SK-N-SH treated with all-trans-retinoic acid at 6 μM for 48 hours (cell line): ENCODE measurements around the gene SORL1.

Experiments used
- ARNTL ChIP-seq: fragments of 450-650 bp; formaldehyde crosslinking; IDR thresholded peaks from 2 replicates; pipeline ENCODE4 v1.5.0; 2020; ENCODE audit warnings: low read depth, mild to moderate bottlenecking, moderate library complexity, borderline replicate concordance
- BACH2 ChIP-seq: fragments of 250-450 bp; sonication (Bioruptor Pico); IDR thresholded peaks from 2 replicates; pipeline ENCODE4 v1.9.0; 2021; ENCODE audit warnings: mild to moderate bottlenecking, borderline replicate concordance
- ESRRG ChIP-seq: fragments of 250-450 bp; sonication (Bioruptor Pico); IDR thresholded peaks from 2 replicates; pipeline ENCODE4 v1.6.1; 2021; ENCODE audit warnings: mild to moderate bottlenecking
- ISL1 ChIP-seq: fragments of 250-450 bp; sonication (Bioruptor Pico); IDR thresholded peaks from 2 replicates; pipeline ENCODE4 v2.1.2; 2022; ENCODE audit warnings: mild to moderate bottlenecking, moderate library complexity
- OSR1 ChIP-seq: fragments of 250-450 bp; sonication (Bioruptor Pico); IDR thresholded peaks from 2 replicates; pipeline ENCODE4 v1.8.0; 2022; ENCODE audit warnings: moderate library complexity, mild to moderate bottlenecking, inconsistent platforms
- PPARA ChIP-seq: fragments of 250-450 bp; sonication (Bioruptor Pico); IDR thresholded peaks from 2 replicates; pipeline ENCODE4 v1.5.0; 2020; ENCODE audit warnings: mild to moderate bottlenecking, borderline replicate concordance
- SNAI2 ChIP-seq: fragments of 250-450 bp; sonication (Bioruptor Pico); IDR thresholded peaks from 2 replicates; pipeline ENCODE4 v1.5.0; 2020; ENCODE audit warnings: mild to moderate bottlenecking, moderate library complexity
- ZC3H10 ChIP-seq: fragments of 250-450 bp; sonication (Bioruptor Pico); IDR thresholded peaks from 2 replicates; pipeline ENCODE4 v1.5.1; 2021; ENCODE audit warnings: mild to moderate bottlenecking, moderate library complexity
- ZFP3 ChIP-seq: fragments of 250-450 bp; sonication (Bioruptor Pico); IDR thresholded peaks from 2 replicates; pipeline ENCODE4 v1.5.0; 2020; ENCODE audit warnings: mild to moderate bottlenecking, moderate library complexity
- ZNF70 ChIP-seq: fragments of 450-650 bp; formaldehyde crosslinking; IDR thresholded peaks from 2 replicates; pipeline ENCODE4 v1.5.0; 2020; ENCODE audit warnings: mild to moderate bottlenecking, moderate library complexity
- TF ChIP-seq, protein P1 (sequence below): fragments of 250-450 bp; sonication (Bioruptor Pico); IDR thresholded peaks from 2 replicates; pipeline ENCODE4 v1.8.0; 2021; ENCODE audit warnings: low read depth, mild to moderate bottlenecking, moderate library complexity, borderline replicate concordance
- TF ChIP-seq, protein P2 (sequence below): fragments of 250-450 bp; sonication (Bioruptor Pico); IDR thresholded peaks from 2 replicates; pipeline ENCODE4 v1.5.1; 2021; ENCODE audit warnings: mild to moderate bottlenecking, moderate library complexity
- TF ChIP-seq, protein P3 (sequence below): fragments of 250-450 bp; sonication (Bioruptor Pico); IDR thresholded peaks from 2 replicates; pipeline ENCODE4 v1.8.0; 2020; ENCODE audit warnings: mild to moderate bottlenecking, moderate library complexity, borderline replicate concordance
- TF ChIP-seq, protein P4 (sequence below): fragments of 250-450 bp; sonication (Bioruptor Pico); IDR thresholded peaks from 2 replicates; pipeline ENCODE4 v1.5.0; 2020; ENCODE audit warnings: mild to moderate bottlenecking, moderate library complexity

DNA sequence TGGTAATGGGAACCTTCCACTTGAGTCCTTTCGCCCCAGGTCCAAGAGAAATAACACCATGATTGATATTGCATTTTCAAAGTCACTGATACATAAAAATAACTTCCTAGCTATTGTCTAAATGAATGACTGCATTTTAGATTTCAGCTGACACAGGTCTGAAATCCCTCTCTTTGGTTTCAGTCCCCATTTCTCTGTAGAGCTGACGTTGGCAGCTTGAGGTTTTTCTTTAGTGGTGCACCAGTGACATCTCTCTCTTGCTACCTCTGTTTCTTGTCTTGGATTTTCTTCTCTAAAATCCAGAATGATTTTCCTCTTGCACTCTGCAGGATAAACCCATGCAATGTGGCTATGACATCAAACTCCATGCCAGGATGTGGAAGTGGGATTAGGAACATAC, 31.7 kb upstream of the SORL1 start:
- TF ChIP-seq ESRRG (no peak), OSR1 (CRISPR knock-in tag) (no peak), ISL1 (CRISPR knock-in tag) (no peak), ZFP3 (CRISPR knock-in tag) (no peak), BACH2 (no peak), ZNF70 (CRISPR knock-in tag) (no peak), PPARA (CRISPR knock-in tag) (no peak), SNAI2 (CRISPR knock-in tag) (no peak), ZC3H10 (CRISPR knock-in tag) (no peak), ARNTL (no peak)
- TF ChIP-seq, protein P1, sequence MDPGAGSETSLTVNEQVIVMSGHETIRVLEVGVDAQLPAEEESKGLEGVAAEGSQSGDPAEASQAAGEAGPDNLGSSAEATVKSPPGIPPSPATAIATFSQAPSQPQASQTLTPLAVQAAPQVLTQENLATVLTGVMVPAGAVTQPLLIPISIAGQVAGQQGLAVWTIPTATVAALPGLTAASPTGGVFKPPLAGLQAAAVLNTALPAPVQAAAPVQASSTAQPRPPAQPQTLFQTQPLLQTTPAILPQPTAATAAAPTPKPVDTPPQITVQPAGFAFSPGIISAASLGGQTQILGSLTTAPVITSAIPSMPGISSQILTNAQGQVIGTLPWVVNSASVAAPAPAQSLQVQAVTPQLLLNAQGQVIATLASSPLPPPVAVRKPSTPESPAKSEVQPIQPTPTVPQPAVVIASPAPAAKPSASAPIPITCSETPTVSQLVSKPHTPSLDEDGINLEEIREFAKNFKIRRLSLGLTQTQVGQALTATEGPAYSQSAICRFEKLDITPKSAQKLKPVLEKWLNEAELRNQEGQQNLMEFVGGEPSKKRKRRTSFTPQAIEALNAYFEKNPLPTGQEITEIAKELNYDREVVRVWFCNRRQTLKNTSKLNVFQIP (CRISPR knock-in tag), result no peak
- TF ChIP-seq, protein P2, sequence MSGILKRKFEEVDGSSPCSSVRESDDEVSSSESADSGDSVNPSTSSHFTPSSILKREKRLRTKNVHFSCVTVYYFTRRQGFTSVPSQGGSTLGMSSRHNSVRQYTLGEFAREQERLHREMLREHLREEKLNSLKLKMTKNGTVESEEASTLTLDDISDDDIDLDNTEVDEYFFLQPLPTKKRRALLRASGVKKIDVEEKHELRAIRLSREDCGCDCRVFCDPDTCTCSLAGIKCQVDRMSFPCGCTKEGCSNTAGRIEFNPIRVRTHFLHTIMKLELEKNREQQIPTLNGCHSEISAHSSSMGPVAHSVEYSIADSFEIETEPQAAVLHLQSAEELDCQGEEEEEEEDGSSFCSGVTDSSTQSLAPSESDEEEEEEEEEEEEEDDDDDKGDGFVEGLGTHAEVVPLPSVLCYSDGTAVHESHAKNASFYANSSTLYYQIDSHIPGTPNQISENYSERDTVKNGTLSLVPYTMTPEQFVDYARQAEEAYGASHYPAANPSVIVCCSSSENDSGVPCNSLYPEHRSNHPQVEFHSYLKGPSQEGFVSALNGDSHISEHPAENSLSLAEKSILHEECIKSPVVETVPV (CRISPR knock-in tag), result no peak
- TF ChIP-seq, protein P3, sequence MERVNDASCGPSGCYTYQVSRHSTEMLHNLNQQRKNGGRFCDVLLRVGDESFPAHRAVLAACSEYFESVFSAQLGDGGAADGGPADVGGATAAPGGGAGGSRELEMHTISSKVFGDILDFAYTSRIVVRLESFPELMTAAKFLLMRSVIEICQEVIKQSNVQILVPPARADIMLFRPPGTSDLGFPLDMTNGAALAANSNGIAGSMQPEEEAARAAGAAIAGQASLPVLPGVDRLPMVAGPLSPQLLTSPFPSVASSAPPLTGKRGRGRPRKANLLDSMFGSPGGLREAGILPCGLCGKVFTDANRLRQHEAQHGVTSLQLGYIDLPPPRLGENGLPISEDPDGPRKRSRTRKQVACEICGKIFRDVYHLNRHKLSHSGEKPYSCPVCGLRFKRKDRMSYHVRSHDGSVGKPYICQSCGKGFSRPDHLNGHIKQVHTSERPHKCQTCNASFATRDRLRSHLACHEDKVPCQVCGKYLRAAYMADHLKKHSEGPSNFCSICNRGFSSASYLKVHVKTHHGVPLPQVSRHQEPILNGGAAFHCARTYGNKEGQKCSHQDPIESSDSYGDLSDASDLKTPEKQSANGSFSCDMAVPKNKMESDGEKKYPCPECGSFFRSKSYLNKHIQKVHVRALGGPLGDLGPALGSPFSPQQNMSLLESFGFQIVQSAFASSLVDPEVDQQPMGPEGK, result no peak
- TF ChIP-seq, protein P4, sequence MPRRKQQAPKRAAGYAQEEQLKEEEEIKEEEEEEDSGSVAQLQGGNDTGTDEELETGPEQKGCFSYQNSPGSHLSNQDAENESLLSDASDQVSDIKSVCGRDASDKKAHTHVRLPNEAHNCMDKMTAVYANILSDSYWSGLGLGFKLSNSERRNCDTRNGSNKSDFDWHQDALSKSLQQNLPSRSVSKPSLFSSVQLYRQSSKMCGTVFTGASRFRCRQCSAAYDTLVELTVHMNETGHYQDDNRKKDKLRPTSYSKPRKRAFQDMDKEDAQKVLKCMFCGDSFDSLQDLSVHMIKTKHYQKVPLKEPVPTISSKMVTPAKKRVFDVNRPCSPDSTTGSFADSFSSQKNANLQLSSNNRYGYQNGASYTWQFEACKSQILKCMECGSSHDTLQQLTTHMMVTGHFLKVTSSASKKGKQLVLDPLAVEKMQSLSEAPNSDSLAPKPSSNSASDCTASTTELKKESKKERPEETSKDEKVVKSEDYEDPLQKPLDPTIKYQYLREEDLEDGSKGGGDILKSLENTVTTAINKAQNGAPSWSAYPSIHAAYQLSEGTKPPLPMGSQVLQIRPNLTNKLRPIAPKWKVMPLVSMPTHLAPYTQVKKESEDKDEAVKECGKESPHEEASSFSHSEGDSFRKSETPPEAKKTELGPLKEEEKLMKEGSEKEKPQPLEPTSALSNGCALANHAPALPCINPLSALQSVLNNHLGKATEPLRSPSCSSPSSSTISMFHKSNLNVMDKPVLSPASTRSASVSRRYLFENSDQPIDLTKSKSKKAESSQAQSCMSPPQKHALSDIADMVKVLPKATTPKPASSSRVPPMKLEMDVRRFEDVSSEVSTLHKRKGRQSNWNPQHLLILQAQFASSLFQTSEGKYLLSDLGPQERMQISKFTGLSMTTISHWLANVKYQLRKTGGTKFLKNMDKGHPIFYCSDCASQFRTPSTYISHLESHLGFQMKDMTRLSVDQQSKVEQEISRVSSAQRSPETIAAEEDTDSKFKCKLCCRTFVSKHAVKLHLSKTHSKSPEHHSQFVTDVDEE (CRISPR knock-in tag), result no peak
